H1 (cell line): ENCODE results near the gene AOAH. TPM values are rescaled to one million over a fixed set of nuclear protein-coding genes. Genes with fewer than 3 reads are reported as not detected.

Experiments
- CHD1 ChIP-seq: IDR thresholded peaks from 2 replicates; pipeline ENCODE4 v1.6.1; 2012; ENCODE audit warnings: low read depth, low read length, improper control_type of control experiment
- HDAC2 ChIP-seq, 2 experiments: fragments of 300-600 bp in 1 of 2; sonication (generic) in 1 of 2; IDR thresholded peaks; 2 replicates each; pipeline ENCODE4 v1.6.1; 2011 to 2012; ENCODE audit warnings: low read depth in 2 of 2, low read length in 2 of 2, mild to moderate bottlenecking in 2 of 2, moderate library complexity in 2 of 2, borderline replicate concordance in 1 of 2, inconsistent platforms in 1 of 2
- polyA plus RNA-seq, 7 experiments: library from polyadenylated mRNA; depleted of rRNA in 3 of 7; stranded (reverse) in 5 of 7; unstranded in 2 of 7; fragments of >200 nt in 5 of 7; fragments of 200-250 nt in 2 of 7; gene quantifications; 1 replicate in 5 of 7; 2 replicates in 1 of 7; 4 replicates in 1 of 7; pipeline versions ENCODE4 v1.2.1 to v1.2.3, GENCODE V29; 2011 to 2013; ENCODE audit warnings: missing spikeins in 2 of 7, mixed read lengths in 2 of 7
- total RNA-seq: library from RNA; stranded (reverse); fragmentation: NEBNext Ultra II Directional; extraction: Animal tissue kit (Norgen Biotek cat#: 25700); gene quantifications from 2 replicates; pipeline ENCODE4 v1.2.1, GENCODE V29; 2021

The AOAH gene
- total and polyA plus RNA-seq, 2 of the 8 experiments (the other 6 are each of a cell fraction or from before 2014, with no cell fraction given) = 0.08 TPM; not detected in 1

DNA sequence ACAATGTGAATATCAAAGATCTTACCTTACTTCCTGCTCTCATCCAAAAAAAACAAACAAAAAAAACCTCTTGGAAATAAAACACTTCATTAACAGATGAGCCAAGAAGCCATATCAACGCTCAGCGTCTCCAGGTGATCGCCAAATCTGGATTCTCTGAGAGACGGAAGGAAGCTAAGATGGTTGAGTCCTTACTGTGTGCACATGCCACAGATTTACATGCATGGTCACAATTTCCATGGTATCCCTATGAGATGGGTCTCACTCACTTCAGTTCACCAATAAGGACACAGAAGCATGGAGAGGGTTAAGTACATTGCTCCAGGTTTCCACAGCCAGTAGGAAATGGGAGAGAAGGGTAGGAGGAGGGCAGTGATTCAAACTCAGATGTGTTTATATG, 1.0 kb downstream of the AOAH start (continued):
- no peak for TF ChIP-seq CHD1
- TF ChIP-seq HDAC2 (IDR thresholded peaks at IDR 0.05; ENCODE audit: borderline replicate concordance in 1 of 2, low read depth in 2 of 2, low read length in 2 of 2) = no peak
